Fibroblast of peridontal ligament (primary cell): ENCODE data around the gene MECR.
"Not testable (repeated sequence)": the region's sequence is repeated elsewhere in the genome, so short reads cannot be mapped to it uniquely, and the experiment has no call there.

ENCODE experiments used
- DNase-seq: peaks from one replicate; pipeline ENCODE4 v3.0.0-alpha.2; 2010; ENCODE audit errors: extremely low read depth

MECR gene

GRCh38 chr1:29169976-29170375, 60.8 kb downstream of the MECR start:
- no peak for DNase-seq

GRCh38 chr1:29167904-29168303, 62.8 kb downstream of the MECR start:
- no peak for DNase-seq

GRCh38 chr1:29166291-29166878, 64.3 kb downstream of the MECR start:
- peak; percentile 73 for DNase-seq

- DNase-seq, result no peak
These were observed 66.1 kb downstream of the MECR start for GRCh38 chr1:29164588-29164987.

GRCh38 chr1:29162476-29163138, 68.1 kb downstream of the MECR start:
- no peak for DNase-seq

- DNase-seq, result no peak
These were observed 68.7 kb downstream of the MECR start for GRCh38 chr1:29162025-29162424.

- DNase-seq, result no peak
These were observed 71.0 kb downstream of the MECR start for GRCh38 chr1:29159773-29160172.

- no peak for DNase-seq
These were observed 73.5 kb downstream of the MECR start for GRCh38 chr1:29157269-29157601.

- peak; percentile 49 for DNase-seq
These were observed 74.0 kb downstream of the MECR start for GRCh38 chr1:29156543-29157268.

- no peak for DNase-seq
These were observed 78.5 kb downstream of the MECR start for GRCh38 chr1:29152046-29152805.

- not testable (repeated sequence) for DNase-seq
These were observed 80.4 kb downstream of the MECR start for GRCh38 chr1:29150346-29150745.

GRCh38 chr1:29148656-29149491, 81.9 kb downstream of the MECR start:
- no peak for DNase-seq

GRCh38 chr1:29145739-29146437, 84.8 kb downstream of the MECR start:
- DNase-seq, result peak; percentile 93

- DNase-seq, result no peak
These were observed 86.6 kb downstream of the MECR start for GRCh38 chr1:29144178-29144577.

- DNase-seq, result no peak
These were observed 88.0 kb downstream of the MECR start for GRCh38 chr1:29142714-29143113.
